ACHN (cell line): ENCODE data around the gene HCK.

Experiments
- DNase-seq: peaks from one replicate; pipeline ENCODE4 v3.0.0-alpha.2; 2015
- in situ Hi-C: cut with HindIII; loops from 2 replicates; pipeline ENCODE4 v1.10.0; 2017; ENCODE audit warnings: low sequenced_read_pairs, low pct_ligation_motif_present, low pct_unique_long_range_greater_than_20kb

HCK gene

GRCh38 chr20:32052778-32053362, 828 bp downstream of the HCK start:
- no peak for DNase-seq
- in situ Hi-C loops: no loop called here

- in situ Hi-C loops: no loop called here
- DNase-seq: no peak
These were observed 1.6 kb downstream of the HCK start for GRCh38 chr20:32053648-32054047.

- in situ Hi-C loops: no loop called here
- DNase-seq: no peak
These were observed 4.9 kb downstream of the HCK start for GRCh38 chr20:32056708-32057483.

- in situ Hi-C loops: no loop called here
- DNase-seq: no peak
These were observed 5.7 kb downstream of the HCK start for GRCh38 chr20:32057656-32058184.

GRCh38 chr20:32059189-32059588, 7.1 kb downstream of the HCK start:
- in situ Hi-C loops: no loop called here
- DNase-seq: no peak

- DNase-seq: no peak
- in situ Hi-C loops: no loop called here
These were observed 10.7 kb downstream of the HCK start for GRCh38 chr20:32062776-32063170.

GRCh38 chr20:32063695-32064094, 11.7 kb downstream of the HCK start:
- no peak for DNase-seq
- in situ Hi-C loops: no loop called here

- DNase-seq: no peak
- in situ Hi-C loops: no loop called here
These were observed 12.6 kb downstream of the HCK start for GRCh38 chr20:32064667-32065066.

GRCh38 chr20:32067234-32067821, 15.3 kb downstream of the HCK start:
- no peak for DNase-seq
- in situ Hi-C loops: no loop called here

GRCh38 chr20:32068174-32068573, 16.1 kb downstream of the HCK start:
- in situ Hi-C loops: no loop called here
- no peak for DNase-seq

GRCh38 chr20:32069711-32070110, 17.7 kb downstream of the HCK start:
- in situ Hi-C loops: no loop called here
- no peak for DNase-seq

GRCh38 chr20:32070282-32070681, 18.2 kb downstream of the HCK start:
- in situ Hi-C loops: no loop called here
- DNase-seq: no peak

- in situ Hi-C loops: no loop called here
- DNase-seq: no peak
These were observed 18.7 kb downstream of the HCK start for GRCh38 chr20:32070690-32071213.

GRCh38 chr20:32071395-32072167, 19.5 kb downstream of the HCK start:
- DNase-seq: no peak
- in situ Hi-C loops: no loop called here

GRCh38 chr20:32072168-32072750, 20.2 kb downstream of the HCK start:
- no peak for DNase-seq
- in situ Hi-C loops: no loop called here

GRCh38 chr20:32075534-32075933, 23.5 kb downstream of the HCK start:
- in situ Hi-C loops: no loop called here
- DNase-seq: no peak

GRCh38 chr20:32077190-32077589, 25.1 kb downstream of the HCK start:
- in situ Hi-C loops: no loop called here
- no peak for DNase-seq

- in situ Hi-C loops: no loop called here
- DNase-seq: no peak
These were observed 26.3 kb downstream of the HCK start for GRCh38 chr20:32078322-32078721.

GRCh38 chr20:32078791-32079190, 26.7 kb downstream of the HCK start:
- in situ Hi-C loops: no loop called here
- no peak for DNase-seq
